ENCODE measurements around the gene ANKFY1. TPM values are rescaled to one million over a fixed set of nuclear protein-coding genes. Genes with fewer than 3 reads are reported as not detected.

Gene ANKFY1
- total RNA-seq, 2 donors from 2014 or later, result 17.9 to 40.5 TPM

GRCh38 chr17:4163951-4164350 lies 99.8 kb downstream of the ANKFY1 start:
- ATAC-seq, result no peak
- intact Hi-C loops (cut with DNase I), result no loop called here
- Histone ChIP-seq H3K4me3 (no peak overlapping the region), H3K27me3 (no peaks in the 10 kb centered on the region), H3K36me3 (replicated peaks in 1 of 2; ENCODE audit: insufficient read depth in 1 of 2, low read depth in 2 of 2) (peaks cover 0 to 9% of the 10 kb centered on the region in 2 donors), H3K27ac (no peak overlapping the region), H3K9me3 (no peaks in the 10 kb centered on the region), H3K4me1 (no peaks in the 10 kb centered on the region)
- no peak for TF ChIP-seq CTCF (IDR thresholded peaks at IDR 0.05)
- TF ChIP-seq POLR2A (IDR thresholded peaks at IDR 0.05), result no peak
- DNase-seq, result no peak
- WGBS, 2 donors, result 69 to 78% methylated on average over 6 of the region's 6 CpGs

GRCh38 chr17:4162775-4163466 lies 100.9 kb downstream of the ANKFY1 start:
- DNase-seq (no peak), ATAC-seq (no peak)
- Histone ChIP-seq H3K9me3 (no peaks in the 10 kb centered on the region), H3K36me3 (replicated peaks in 1 of 2; ENCODE audit: insufficient read depth in 1 of 2, low read depth in 2 of 2) (peaks cover 0 to 9% of the 10 kb centered on the region in 2 donors), H3K4me1 (no peaks in the 10 kb centered on the region), H3K27ac (no peak overlapping the region), H3K4me3 (no peak overlapping the region), H3K27me3 (no peaks in the 10 kb centered on the region)
- WGBS, 2 donors, result 83 to 86% methylated on average over 14 of the region's 14 CpGs
- intact Hi-C loops (cut with DNase I), result no loop called here
- TF ChIP-seq POLR2A (IDR thresholded peaks at IDR 0.05) (no peak), CTCF (IDR thresholded peaks at IDR 0.05) (no peak)

- H3K9me3 ChIP-seq, result no peaks in the 10 kb centered on the region
- intact Hi-C loops (cut with DNase I), result no loop called here
- no peaks in the 10 kb centered on the region for H3K27me3 ChIP-seq
- DNase-seq (no peak), ATAC-seq (no peak)
- H3K27ac ChIP-seq, result no peak overlapping the region
- TF ChIP-seq POLR2A (IDR thresholded peaks at IDR 0.05), result no peak
- TF ChIP-seq CTCF (IDR thresholded peaks at IDR 0.05), result no peak
- H3K4me1 ChIP-seq, result no peaks in the 10 kb centered on the region
- peaks cover 0 to 8% of the 10 kb centered on the region in 2 donors for H3K36me3 ChIP-seq (replicated peaks in 1 of 2; ENCODE audit: insufficient read depth in 1 of 2, low read depth in 2 of 2)
- no peak overlapping the region for H3K4me3 ChIP-seq
- 74 to 87% methylated on average over 6 of the region's 6 CpGs for WGBS, 2 donors
Observed at GRCh38 chr17:4162321-4162720, 101.5 kb downstream of the ANKFY1 start.

GRCh38 chr17:4161967-4162305 lies 101.8 kb downstream of the ANKFY1 start:
- Histone ChIP-seq H3K9me3 (no peaks in the 10 kb centered on the region), H3K4me1 (no peaks in the 10 kb centered on the region), H3K36me3 (replicated peaks in 1 of 2; ENCODE audit: insufficient read depth in 1 of 2, low read depth in 2 of 2) (peaks cover 0 to 6% of the 10 kb centered on the region in 2 donors), H3K27ac (no peak overlapping the region), H3K4me3 (no peak overlapping the region), H3K27me3 (no peaks in the 10 kb centered on the region)
- ATAC-seq (no peak), DNase-seq (no peak)
- WGBS, 2 donors, result 82 to 95% methylated on average over 8 to 9 of the region's 9 CpGs
- intact Hi-C loops (cut with DNase I), result no loop called here
- TF ChIP-seq POLR2A (IDR thresholded peaks at IDR 0.05) (no peak), CTCF (IDR thresholded peaks at IDR 0.05) (no peak)

All from body of pancreas (tissue), 4 donors.